GM13976 (cell line): ENCODE data around the gene STXBP1.
A peak's percentile ranks its signal among the peaks of the same experiment; 100 is the strongest.

ENCODE experiments used
- DNase-seq: peaks from one replicate; pipeline ENCODE4 v3.0.0; 2012; ENCODE audit warnings: low spot score
- in situ Hi-C: fragments of 300-500 bp; cut with MboI; formaldehyde crosslinking; loops from one replicate; pipeline ENCODE4 v1.12.0; 2022; ENCODE audit warnings: low sequenced_read_pairs, mixed read lengths, inconsistent platforms; ENCODE audit not compliant: unreplicated experiment
- TF ChIP-seq, protein P1 (sequence below): IDR thresholded peaks from 2 replicates; pipeline ENCODE4 v1.5.1; 2012; ENCODE audit warnings: borderline replicate concordance, mild to moderate bottlenecking; ENCODE audit not compliant: insufficient read depth; ENCODE audit errors: extremely low read depth, missing control alignments, control extremely low read depth

The STXBP1 gene

DNA sequence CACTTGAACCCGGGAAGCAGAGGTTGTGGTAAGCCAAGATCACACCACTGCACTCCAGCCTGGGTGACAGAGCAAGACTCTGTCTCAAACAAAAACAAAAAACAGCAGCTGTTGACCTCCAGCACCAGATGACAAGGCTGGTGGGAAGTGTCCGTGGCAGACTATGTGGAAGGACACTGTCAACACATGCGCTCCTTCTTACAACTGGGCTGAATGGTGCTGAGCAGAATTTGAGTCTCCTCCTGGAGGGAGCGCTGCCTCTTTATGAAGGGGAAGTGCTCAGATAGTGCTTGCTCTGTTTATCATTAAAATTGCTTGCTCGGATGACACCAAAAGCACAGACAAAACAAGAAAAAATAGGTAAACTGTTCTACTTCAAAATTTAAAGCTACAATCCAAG is 85.5 kb downstream of the STXBP1 start:
- TF ChIP-seq, protein P1, sequence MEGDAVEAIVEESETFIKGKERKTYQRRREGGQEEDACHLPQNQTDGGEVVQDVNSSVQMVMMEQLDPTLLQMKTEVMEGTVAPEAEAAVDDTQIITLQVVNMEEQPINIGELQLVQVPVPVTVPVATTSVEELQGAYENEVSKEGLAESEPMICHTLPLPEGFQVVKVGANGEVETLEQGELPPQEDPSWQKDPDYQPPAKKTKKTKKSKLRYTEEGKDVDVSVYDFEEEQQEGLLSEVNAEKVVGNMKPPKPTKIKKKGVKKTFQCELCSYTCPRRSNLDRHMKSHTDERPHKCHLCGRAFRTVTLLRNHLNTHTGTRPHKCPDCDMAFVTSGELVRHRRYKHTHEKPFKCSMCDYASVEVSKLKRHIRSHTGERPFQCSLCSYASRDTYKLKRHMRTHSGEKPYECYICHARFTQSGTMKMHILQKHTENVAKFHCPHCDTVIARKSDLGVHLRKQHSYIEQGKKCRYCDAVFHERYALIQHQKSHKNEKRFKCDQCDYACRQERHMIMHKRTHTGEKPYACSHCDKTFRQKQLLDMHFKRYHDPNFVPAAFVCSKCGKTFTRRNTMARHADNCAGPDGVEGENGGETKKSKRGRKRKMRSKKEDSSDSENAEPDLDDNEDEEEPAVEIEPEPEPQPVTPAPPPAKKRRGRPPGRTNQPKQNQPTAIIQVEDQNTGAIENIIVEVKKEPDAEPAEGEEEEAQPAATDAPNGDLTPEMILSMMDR = no peak
- in situ Hi-C loops = no loop called here
- DNase-seq = no peak

DNA sequence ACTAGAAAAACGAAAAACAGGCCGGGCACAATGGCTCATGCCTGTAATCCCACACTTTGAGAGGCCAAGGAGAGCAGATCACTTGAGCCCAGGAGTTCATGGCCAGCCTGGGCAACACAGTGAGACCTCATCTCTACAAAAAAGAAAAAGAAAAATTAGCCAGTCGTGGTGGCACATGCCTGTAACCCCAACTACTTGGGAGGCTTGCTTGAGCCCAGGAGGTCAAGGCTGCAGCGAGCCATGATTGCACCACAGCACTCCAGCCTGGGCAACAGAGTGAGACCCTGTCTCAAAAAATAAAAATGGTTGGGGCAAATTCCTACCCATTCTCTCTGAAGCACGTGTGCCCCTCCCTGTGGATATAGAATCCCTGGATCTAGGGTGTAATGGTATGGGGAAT is 86.3 kb downstream of the STXBP1 start:
- TF ChIP-seq, protein P1 = no peak
- DNase-seq = no peak
- in situ Hi-C loops = no loop called here

DNA sequence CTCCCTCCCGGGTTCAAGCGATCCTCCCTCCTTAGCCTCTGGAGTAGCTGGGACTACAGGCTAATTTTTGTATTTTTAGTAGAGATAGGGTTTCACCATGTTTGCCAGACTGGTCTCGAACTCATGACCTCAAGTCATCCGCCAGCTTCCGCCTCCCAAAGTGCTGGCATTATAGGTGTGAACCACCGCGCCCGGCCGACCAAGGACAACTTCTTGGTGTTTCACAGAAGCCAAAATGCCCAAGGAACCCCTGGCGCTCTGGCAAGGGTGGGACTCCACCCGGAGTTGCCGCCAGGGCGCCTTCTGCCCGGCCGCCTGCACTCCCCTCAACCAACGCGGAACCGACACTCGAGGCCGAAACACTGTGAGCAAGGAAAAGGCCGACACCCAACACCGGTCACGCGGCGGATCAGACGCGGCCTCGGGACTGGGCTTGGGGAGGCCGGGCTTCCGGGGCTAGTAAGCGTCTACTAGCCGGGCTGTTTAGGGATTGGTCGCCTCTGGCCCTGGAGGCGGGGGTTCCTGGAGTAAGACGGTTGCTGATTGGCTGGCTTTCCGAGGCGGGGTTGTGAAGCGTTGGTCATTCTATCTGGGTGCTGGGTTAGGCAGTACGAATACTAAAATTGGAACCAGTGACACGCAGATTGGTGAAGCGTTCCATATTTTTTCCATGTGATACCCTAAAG is 87.1 kb downstream of the STXBP1 start:
- TF ChIP-seq, protein P1 = no peak
- peak; percentile 97 for DNase-seq
- in situ Hi-C loops = no loop called here

DNA sequence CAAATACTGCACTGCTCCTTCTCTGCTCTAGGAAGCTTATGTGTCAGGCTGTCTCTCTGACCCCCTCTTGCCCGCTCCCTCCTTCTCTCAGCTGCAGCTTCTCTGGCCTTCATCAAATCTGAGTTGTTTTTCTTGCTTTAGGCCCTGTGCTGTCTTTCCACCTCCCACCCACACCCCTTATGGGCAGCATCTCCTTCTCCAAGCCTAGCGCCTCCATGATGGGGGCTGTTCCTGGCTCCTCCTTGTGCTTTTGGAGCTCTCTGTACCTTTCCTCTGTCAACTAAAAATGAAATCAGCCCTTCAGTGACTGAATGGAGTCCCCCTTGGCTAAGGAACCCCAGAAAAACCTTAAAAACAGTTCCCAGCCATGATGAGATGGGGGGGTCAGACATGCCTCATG is 88.1 kb downstream of the STXBP1 start:
- in situ Hi-C loops = no loop called here
- TF ChIP-seq, protein P1 = no peak
- no peak for DNase-seq

DNA sequence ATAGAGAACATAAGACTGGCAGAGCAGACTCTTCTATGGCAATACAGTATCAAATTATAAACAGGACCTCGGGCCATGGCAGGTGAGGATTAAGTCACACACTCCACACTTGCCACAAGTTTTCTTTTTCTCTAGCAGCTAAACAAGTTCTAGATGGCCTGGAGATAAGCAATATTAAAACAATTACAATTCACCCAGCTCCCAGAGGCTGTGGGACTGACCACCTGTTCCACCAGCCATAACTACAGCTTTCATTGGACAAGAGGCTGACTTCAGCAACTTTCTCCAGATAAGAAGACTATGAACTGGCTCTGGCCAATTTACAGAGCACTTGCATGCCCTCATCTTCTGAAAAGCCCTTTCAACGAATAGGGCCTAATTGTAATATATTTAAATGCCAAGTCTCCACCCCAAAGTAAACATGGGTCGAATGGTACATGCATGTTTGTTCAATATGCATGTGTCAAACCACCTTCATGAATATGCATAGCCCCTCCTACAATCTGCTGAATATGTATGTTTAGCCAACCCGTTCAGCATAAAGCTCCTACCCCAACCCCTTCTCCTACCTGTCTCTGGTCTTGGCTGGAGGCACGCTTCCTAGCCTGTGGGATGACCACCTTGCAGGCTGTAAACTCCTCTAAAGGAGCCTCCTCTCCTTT is 88.6 kb downstream of the STXBP1 start:
- in situ Hi-C loops = no loop called here
- TF ChIP-seq, protein P1 = no peak
- no peak for DNase-seq

DNA sequence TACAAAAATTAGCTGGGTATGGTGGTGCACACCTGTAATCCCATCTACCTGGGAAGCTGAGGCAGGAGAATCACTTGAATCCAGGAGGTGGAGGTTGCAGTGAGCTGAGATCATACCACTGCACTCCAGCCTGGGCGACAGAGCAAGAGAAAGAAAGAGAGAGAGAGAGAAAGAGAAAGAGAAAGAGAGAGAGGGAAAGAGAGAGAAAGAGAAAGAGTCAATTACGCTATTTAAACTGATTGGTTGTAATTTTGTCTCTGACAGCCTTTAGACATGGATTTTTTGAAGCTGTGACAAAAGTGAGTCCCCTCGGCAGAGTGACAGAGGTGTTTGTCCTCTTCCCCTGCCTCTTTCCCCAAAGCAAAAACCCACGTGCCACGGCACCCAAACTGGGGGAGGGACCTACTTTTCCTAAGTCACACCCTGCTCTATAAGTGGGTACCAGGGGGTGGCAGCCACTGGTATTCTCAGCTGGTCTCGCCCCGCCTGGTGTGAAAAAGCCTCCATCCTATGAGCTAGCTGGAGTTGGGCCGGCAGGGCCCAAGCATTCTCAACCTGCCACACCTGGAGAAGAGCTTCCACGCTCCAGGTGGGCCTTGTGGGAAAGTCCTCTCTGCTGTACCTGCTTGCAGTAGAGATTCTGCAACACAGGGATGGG is 91.3 kb downstream of the STXBP1 start:
- TF ChIP-seq, protein P1 = no peak
- no peak for DNase-seq
- in situ Hi-C loops = no loop called here
